Breast epithelium (tissue), 3 donors: ENCODE data around the gene DDX41.

Experiments
- POLR2A ChIP-seq: fragments of 450-650 bp; IDR thresholded peaks from one replicate; pipeline ENCODE4 v1.6.1; 2016; ENCODE audit warnings: antibody characterized with exemption, mild to moderate bottlenecking, moderate library complexity
- TF ChIP-seq, protein P1 (sequence below), 3 donors: fragments of 450-650 bp; IDR thresholded peaks; one replicate each; pipeline ENCODE4 v1.5.1; 2016 to 2017; ENCODE audit warnings: antibody characterized with exemption in 3 of 3, mild to moderate bottlenecking in 3 of 3, moderate library complexity in 3 of 3

DNA sequence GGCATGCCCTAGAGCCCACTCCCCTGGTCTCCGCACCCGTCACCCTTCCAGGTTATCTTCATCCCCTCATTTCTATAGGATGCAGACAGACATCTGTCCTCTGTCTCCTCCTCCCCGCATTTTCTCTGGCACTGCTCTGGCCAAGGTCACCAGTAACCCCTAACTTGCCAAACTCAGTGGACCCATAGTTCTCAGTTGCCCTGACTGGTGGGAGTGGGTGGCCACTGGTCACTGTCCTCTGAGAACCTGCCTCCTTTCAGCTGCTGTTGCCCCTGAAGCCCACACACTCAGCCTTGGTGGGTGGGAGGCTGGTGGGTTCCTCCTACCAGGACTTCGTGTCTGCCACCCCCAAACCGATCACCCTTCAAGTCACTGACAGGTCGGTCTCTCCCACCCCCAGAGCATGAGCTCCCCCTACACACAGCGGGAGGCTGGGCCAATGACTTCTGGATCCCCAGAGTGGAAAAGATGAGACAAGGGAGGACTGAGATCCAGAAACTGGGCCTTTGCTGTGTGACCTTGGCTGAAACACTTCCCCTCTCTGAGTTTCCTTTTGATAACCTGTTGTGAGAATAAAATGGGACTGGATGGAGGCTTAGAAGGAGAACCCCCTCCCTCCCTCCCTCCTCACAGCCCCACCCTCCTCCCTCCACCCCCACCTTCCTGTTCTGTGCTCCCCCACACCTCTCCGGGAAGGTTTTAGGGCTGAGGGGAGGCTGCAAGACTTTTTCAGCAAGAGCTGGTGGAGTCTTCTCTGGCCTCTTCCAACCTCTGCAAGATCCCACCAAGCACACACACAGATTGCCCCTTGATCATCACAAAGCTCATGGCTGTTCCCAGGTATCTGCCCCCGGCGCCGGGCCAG, 41.0 kb downstream of the DDX41 start:
- no peak for TF ChIP-seq POLR2A
- TF ChIP-seq, protein P1, sequence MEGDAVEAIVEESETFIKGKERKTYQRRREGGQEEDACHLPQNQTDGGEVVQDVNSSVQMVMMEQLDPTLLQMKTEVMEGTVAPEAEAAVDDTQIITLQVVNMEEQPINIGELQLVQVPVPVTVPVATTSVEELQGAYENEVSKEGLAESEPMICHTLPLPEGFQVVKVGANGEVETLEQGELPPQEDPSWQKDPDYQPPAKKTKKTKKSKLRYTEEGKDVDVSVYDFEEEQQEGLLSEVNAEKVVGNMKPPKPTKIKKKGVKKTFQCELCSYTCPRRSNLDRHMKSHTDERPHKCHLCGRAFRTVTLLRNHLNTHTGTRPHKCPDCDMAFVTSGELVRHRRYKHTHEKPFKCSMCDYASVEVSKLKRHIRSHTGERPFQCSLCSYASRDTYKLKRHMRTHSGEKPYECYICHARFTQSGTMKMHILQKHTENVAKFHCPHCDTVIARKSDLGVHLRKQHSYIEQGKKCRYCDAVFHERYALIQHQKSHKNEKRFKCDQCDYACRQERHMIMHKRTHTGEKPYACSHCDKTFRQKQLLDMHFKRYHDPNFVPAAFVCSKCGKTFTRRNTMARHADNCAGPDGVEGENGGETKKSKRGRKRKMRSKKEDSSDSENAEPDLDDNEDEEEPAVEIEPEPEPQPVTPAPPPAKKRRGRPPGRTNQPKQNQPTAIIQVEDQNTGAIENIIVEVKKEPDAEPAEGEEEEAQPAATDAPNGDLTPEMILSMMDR (IDR thresholded peaks at IDR 0.05), result no peak
